Measurements from ENCODE around the gene NHLRC4. TPM values are rescaled to one million over a fixed set of nuclear protein-coding genes. Genes with fewer than 3 reads are reported as not detected.
A peak's percentile ranks its signal among the peaks of the same experiment; 100 is the strongest.

Gene NHLRC4
- total and polyA plus RNA-seq, 9 of the 15 experiments (the other 6 are each of a cell fraction or from before 2014, with no cell fraction given), result 0.24 to 3.7 (median 1.3) TPM; not detected in 2

GRCh38 chr16:588889-589657, 22.3 kb downstream of the NHLRC4 start (continued):
- TF ChIP-seq FOXP4 (CRISPR knock-in tag; IDR thresholded peaks at IDR 0.05; ENCODE audit: borderline replicate concordance), result no peak
- no peak for TF ChIP-seq AFF1 (IDR thresholded peaks at IDR 0.05; ENCODE audit: low read depth in 1 of 2, partially characterized antibody in 2 of 2)
- no peak for TF ChIP-seq ZNF518B (CRISPR knock-in tag; IDR thresholded peaks at IDR 0.05)
- TF ChIP-seq SRSF7 (optimal IDR thresholded peaks at IDR 0.05; ENCODE audit: low read depth, low read length), result no peak
- no peak for TF ChIP-seq PHB (CRISPR knock-in tag; IDR thresholded peaks at IDR 0.05)
- TF ChIP-seq CTCFL (IDR thresholded peaks at IDR 0.05; ENCODE audit: borderline replicate concordance, insufficient read depth, low read depth, low read length, poor library complexity, severe bottlenecking), result no peak
- no peak for TF ChIP-seq U2AF2 (optimal IDR thresholded peaks at IDR 0.05; ENCODE audit: low read depth, low read length)
- TF ChIP-seq ZNF431 (CRISPR knock-in tag; IDR thresholded peaks at IDR 0.05), result 0 out of 2 replicates have a peak, but pooled peaks have one; percentile 1
- TF ChIP-seq TSC22D4 (tag; IDR thresholded peaks at IDR 0.05), result no peak
